Activated T-cell treated with anti-CD3 and anti-CD28 coated beads, Interleukin-2, amount 50 U/mL, for 4 hours (primary cell): ENCODE data around the gene RELT. TPM values are rescaled to one million over a fixed set of nuclear protein-coding genes. Genes with fewer than 3 reads are reported as not detected.
A peak's percentile ranks its signal among the peaks of the same experiment; 100 is the strongest.

ENCODE experiments used
- ATAC-seq, 2 donors: fragments of 200-7000 bp; cut with Tn5 transposase; one replicate each; pipeline ENCODE4 v1.10.0; 2021
- DNase-seq: peaks from one replicate; pipeline ENCODE4 v3.0.0-alpha.2; 2020
- H3K27me3 Mint-ChIP-seq: one replicate; pipeline ENCODE4 v1.8.0; 2021; ENCODE audit warnings: low read depth, mixed read lengths
- H3K36me3 Mint-ChIP-seq: one replicate; pipeline ENCODE4 v1.8.0; 2022; ENCODE audit warnings: mixed read lengths; ENCODE audit not compliant: insufficient read depth
- H3K4me1 Mint-ChIP-seq: one replicate; pipeline ENCODE4 v1.8.0; 2021; ENCODE audit warnings: low read depth, mixed read lengths
- H3K4me3 Mint-ChIP-seq: one replicate; pipeline ENCODE4 v1.8.0; 2021; ENCODE audit warnings: mild to moderate bottlenecking, moderate library complexity, mixed read lengths
- H3K9me3 Mint-ChIP-seq: one replicate; pipeline ENCODE4 v1.8.0; 2021; ENCODE audit warnings: mixed read lengths
- total RNA-seq, 3 donors: library from RNA; stranded (reverse); gene quantifications; one replicate each; pipeline ENCODE4 v1.2.1, GENCODE V29; 2021

The RELT gene
- total RNA-seq, 3 donors from 2014 or later: 31.3 to 36.6 (median 32.5) TPM

GRCh38 chr11:73396985-73397384 lies 20.8 kb downstream of the RELT start:
- DNase-seq: no peak
- H3K4me1 Mint-ChIP-seq: no peaks in the 10 kb centered on the region
- no peaks in the 10 kb centered on the region for H3K27me3 Mint-ChIP-seq
- H3K9me3 Mint-ChIP-seq: no peaks in the 10 kb centered on the region
- peaks cover 9% of the 10 kb centered on the region for H3K36me3 Mint-ChIP-seq
- no peak overlapping the region for H3K4me3 Mint-ChIP-seq
- ATAC-seq: no peak

GRCh38 chr11:73397468-73398131 lies 21.4 kb downstream of the RELT start:
- no peaks in the 10 kb centered on the region for H3K27me3 Mint-ChIP-seq
- ATAC-seq (no peak), DNase-seq (no peak)
- H3K4me3 Mint-ChIP-seq: no peak overlapping the region
- no peaks in the 10 kb centered on the region for H3K9me3 Mint-ChIP-seq
- no peaks in the 10 kb centered on the region for H3K4me1 Mint-ChIP-seq
- H3K36me3 Mint-ChIP-seq: peaks cover 9% of the 10 kb centered on the region

GRCh38 chr11:73398132-73398526 lies 21.9 kb downstream of the RELT start:
- no peak overlapping the region for H3K4me3 Mint-ChIP-seq
- H3K9me3 Mint-ChIP-seq: no peaks in the 10 kb centered on the region
- DNase-seq (no peak), ATAC-seq (no peak)
- H3K36me3 Mint-ChIP-seq: peaks cover 9% of the 10 kb centered on the region
- no peaks in the 10 kb centered on the region for H3K4me1 Mint-ChIP-seq
- H3K27me3 Mint-ChIP-seq: no peaks in the 10 kb centered on the region

- no peak for DNase-seq
- no peaks in the 10 kb centered on the region for H3K4me1 Mint-ChIP-seq
- H3K9me3 Mint-ChIP-seq: no peaks in the 10 kb centered on the region
- no peak for ATAC-seq
- peaks cover 9% of the 10 kb centered on the region for H3K36me3 Mint-ChIP-seq
- no peaks in the 10 kb centered on the region for H3K27me3 Mint-ChIP-seq
- H3K4me3 Mint-ChIP-seq: peak overlapping the region; percentile 6
Measured at GRCh38 chr11:73398721-73399120, 22.5 kb downstream of the RELT start.

- DNase-seq (no peak), ATAC-seq (no peak)
- Mint-ChIP-seq H3K27me3 (no peaks in the 10 kb centered on the region), H3K9me3 (no peaks in the 10 kb centered on the region), H3K36me3 (peaks cover 9% of the 10 kb centered on the region), H3K4me1 (no peaks in the 10 kb centered on the region), H3K4me3 (peak overlapping the region; percentile 6)
Measured at GRCh38 chr11:73399159-73399590, 23.0 kb downstream of the RELT start.

GRCh38 chr11:73399636-73400035 lies 23.4 kb downstream of the RELT start:
- Mint-ChIP-seq H3K36me3 (peaks cover 9% of the 10 kb centered on the region), H3K27me3 (no peaks in the 10 kb centered on the region), H3K9me3 (no peaks in the 10 kb centered on the region), H3K4me1 (no peaks in the 10 kb centered on the region), H3K4me3 (no peak overlapping the region)
- DNase-seq (no peak), ATAC-seq (no peak)

GRCh38 chr11:73400293-73400692 lies 24.1 kb downstream of the RELT start:
- H3K4me1 Mint-ChIP-seq: no peaks in the 10 kb centered on the region
- H3K9me3 Mint-ChIP-seq: no peaks in the 10 kb centered on the region
- ATAC-seq (no peak), DNase-seq (no peak)
- H3K4me3 Mint-ChIP-seq: no peak overlapping the region
- H3K27me3 Mint-ChIP-seq: no peaks in the 10 kb centered on the region
- H3K36me3 Mint-ChIP-seq: peaks cover 9% of the 10 kb centered on the region

GRCh38 chr11:73401217-73401923 lies 25.2 kb downstream of the RELT start:
- Mint-ChIP-seq H3K4me3 (no peak overlapping the region), H3K36me3 (peaks cover 9% of the 10 kb centered on the region), H3K9me3 (no peaks in the 10 kb centered on the region), H3K4me1 (no peaks in the 10 kb centered on the region), H3K27me3 (no peaks in the 10 kb centered on the region)
- ATAC-seq (no peak), DNase-seq (no peak)

GRCh38 chr11:73401924-73402833 lies 26.0 kb downstream of the RELT start:
- DNase-seq (no peak), ATAC-seq (no peak)
- peaks cover 5% of the 10 kb centered on the region for H3K36me3 Mint-ChIP-seq
- H3K4me3 Mint-ChIP-seq: no peak overlapping the region
- no peaks in the 10 kb centered on the region for H3K27me3 Mint-ChIP-seq
- H3K4me1 Mint-ChIP-seq: no peaks in the 10 kb centered on the region
- H3K9me3 Mint-ChIP-seq: no peaks in the 10 kb centered on the region

GRCh38 chr11:73402834-73403185 lies 26.6 kb downstream of the RELT start:
- no peak for DNase-seq
- Mint-ChIP-seq H3K4me3 (no peak overlapping the region), H3K9me3 (no peaks in the 10 kb centered on the region), H3K36me3 (peaks cover 5% of the 10 kb centered on the region), H3K27me3 (no peaks in the 10 kb centered on the region), H3K4me1 (no peaks in the 10 kb centered on the region)
- no peak for ATAC-seq

GRCh38 chr11:73403541-73403940 lies 27.3 kb downstream of the RELT start:
- H3K27me3 Mint-ChIP-seq: no peaks in the 10 kb centered on the region
- H3K4me3 Mint-ChIP-seq: no peak overlapping the region
- ATAC-seq: no peak
- H3K36me3 Mint-ChIP-seq: peaks cover 6% of the 10 kb centered on the region
- DNase-seq: no peak
- no peaks in the 10 kb centered on the region for H3K9me3 Mint-ChIP-seq
- H3K4me1 Mint-ChIP-seq: no peaks in the 10 kb centered on the region

- H3K4me3 Mint-ChIP-seq: no peak overlapping the region
Measured at GRCh38 chr11:73404048-73404447, 27.8 kb downstream of the RELT start.

GRCh38 chr11:73404506-73405145 lies 28.4 kb downstream of the RELT start:
- DNase-seq: no peak
- no peaks in the 10 kb centered on the region for H3K27me3 Mint-ChIP-seq
- no peak for ATAC-seq
- no peaks in the 10 kb centered on the region for H3K9me3 Mint-ChIP-seq
- no peak overlapping the region for H3K4me3 Mint-ChIP-seq
- H3K4me1 Mint-ChIP-seq: no peaks in the 10 kb centered on the region
- peaks cover 13% of the 10 kb centered on the region for H3K36me3 Mint-ChIP-seq

More at GRCh38 chr11:73404048-73404447, 27.8 kb downstream of the RELT start:
- DNase-seq (no peak), ATAC-seq (no peak)
- Mint-ChIP-seq H3K36me3 (peaks cover 9% of the 10 kb centered on the region), H3K27me3 (no peaks in the 10 kb centered on the region), H3K9me3 (no peaks in the 10 kb centered on the region), H3K4me1 (no peaks in the 10 kb centered on the region)

GRCh38 chr11:73405146-73405510 lies 28.9 kb downstream of the RELT start:
- no peak for DNase-seq
- Mint-ChIP-seq H3K4me1 (no peaks in the 10 kb centered on the region), H3K9me3 (no peaks in the 10 kb centered on the region), H3K27me3 (no peaks in the 10 kb centered on the region), H3K4me3 (no peak overlapping the region), H3K36me3 (peaks cover 13% of the 10 kb centered on the region)
- no peak for ATAC-seq
